Measurements from ENCODE around the gene TRDN.
A peak's percentile ranks its signal among the peaks of the same experiment; 100 is the strongest.
"Not testable (repeated sequence)": the region's sequence is repeated elsewhere in the genome, so short reads cannot be mapped to it uniquely, and the experiment has no call there.

Gene TRDN

GRCh38 chr6:123314459-123314858 lies 322.3 kb downstream of the TRDN start:
- DNase-seq: not testable (repeated sequence)

- no peak for DNase-seq
Measured at GRCh38 chr6:123309130-123309529, 327.6 kb downstream of the TRDN start.

- no peak for DNase-seq
Measured at GRCh38 chr6:123306334-123306733, 330.4 kb downstream of the TRDN start.

GRCh38 chr6:123295672-123296071 lies 341.1 kb downstream of the TRDN start:
- DNase-seq: no peak

GRCh38 chr6:123295181-123295580 lies 341.6 kb downstream of the TRDN start:
- no peak for DNase-seq

- no peak for DNase-seq
Measured at GRCh38 chr6:123288649-123289048, 348.1 kb downstream of the TRDN start.

- DNase-seq: no peak
Measured at GRCh38 chr6:123276546-123276980, 360.2 kb downstream of the TRDN start.

- DNase-seq: no peak
Measured at GRCh38 chr6:123263981-123264380, 372.8 kb downstream of the TRDN start.

GRCh38 chr6:123240626-123241025 lies 396.1 kb downstream of the TRDN start:
- DNase-seq: no peak

GRCh38 chr6:123233336-123233735 lies 403.4 kb downstream of the TRDN start:
- no peak for DNase-seq

GRCh38 chr6:123227789-123228188 lies 409.0 kb downstream of the TRDN start:
- DNase-seq: not testable (repeated sequence)

GRCh38 chr6:123226398-123226797 lies 410.4 kb downstream of the TRDN start:
- peak in 2 of 58 donors; percentile 2 for DNase-seq

GRCh38 chr6:123224077-123224476 lies 412.7 kb downstream of the TRDN start:
- DNase-seq: no peak

GRCh38 chr6:123223461-123223860 lies 413.3 kb downstream of the TRDN start:
- no peak for DNase-seq

- DNase-seq: no peak
Measured at GRCh38 chr6:123215211-123215610, 421.5 kb downstream of the TRDN start.

- DNase-seq: no peak
Measured at GRCh38 chr6:123214433-123214832, 422.3 kb downstream of the TRDN start.

- no peak for DNase-seq
Measured at GRCh38 chr6:123213921-123214320, 422.8 kb downstream of the TRDN start.

GRCh38 chr6:123211777-123212545 lies 424.8 kb downstream of the TRDN start:
- no peak for DNase-seq

- DNase-seq: no peak
Measured at GRCh38 chr6:123210645-123211044, 426.1 kb downstream of the TRDN start.

- DNase-seq: no peak
Measured at GRCh38 chr6:123207967-123208510, 428.7 kb downstream of the TRDN start.

GRCh38 chr6:123203928-123204327 lies 432.8 kb downstream of the TRDN start:
- no peak for DNase-seq

- no peak for DNase-seq
Measured at GRCh38 chr6:123201869-123202372, 434.8 kb downstream of the TRDN start.

- DNase-seq: no peak
Measured at GRCh38 chr6:123193298-123193697, 443.5 kb downstream of the TRDN start.

All from anterior cingulate cortex (tissue), 58 donors.